ENCODE measurements around the gene STK24. TPM values are rescaled to one million over a fixed set of nuclear protein-coding genes. Genes with fewer than 3 reads are reported as not detected.

Gene STK24
- total RNA-seq, 5 donors from 2014 or later (not counting 1 experiment from before 2014, with no cell fraction given) = 92.1 to 143 (median 113) TPM

DNA sequence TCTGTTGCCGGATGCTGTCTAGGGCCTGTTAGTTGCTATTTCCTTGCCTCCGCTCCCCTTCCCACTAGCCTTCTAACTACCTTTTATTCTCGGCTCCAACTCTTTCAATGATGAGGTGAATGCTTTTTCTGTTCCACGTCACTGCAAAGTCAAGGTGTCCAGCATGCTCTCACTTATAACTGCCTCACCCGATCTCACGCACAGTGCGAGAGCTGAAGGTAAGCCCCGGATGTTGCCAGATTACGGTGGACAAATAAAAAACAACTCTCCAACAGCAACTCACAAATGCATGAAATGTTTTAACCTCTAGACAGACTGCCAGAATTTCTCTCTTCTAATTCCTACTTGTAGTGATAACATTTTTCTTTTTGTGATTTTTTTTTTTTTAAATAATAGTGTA is 169.9 kb downstream of the STK24 start:
- H3K27me3 Mint-ChIP-seq = peaks cover 0 to 11% of the 10 kb centered on the region in 2 donors
- Histone ChIP-seq H3K27ac (ENCODE audit: low read length) (no peak overlapping the region), H3K36me3 (ENCODE audit: control insufficient read depth in 2 of 2, extremely low read depth in 1 of 2, insufficient read depth in 1 of 2, low read length in 1 of 2) (no peaks in the 10 kb centered on the region), H3K4me3 (ENCODE audit: control insufficient read depth in 1 of 2, extremely low read depth in 1 of 2, low read length in 1 of 2) (no peak overlapping the region), H3K27me3 (replicated peaks in 1 of 2; ENCODE audit: control insufficient read depth in 2 of 2, extremely low read depth in 1 of 2, insufficient read depth in 2 of 2, low read length in 1 of 2) (peaks cover 0 to 22% of the 10 kb centered on the region in 2 experiments), H3K4me1 (ENCODE audit: control insufficient read depth in 1 of 2, extremely low read depth in 1 of 2, insufficient read depth in 2 of 2, low read length in 2 of 2) (peaks cover 3 to 7% of the 10 kb centered on the region in 2 experiments), H3K9me3 (no peaks in the 10 kb centered on the region)
- no peaks in the 10 kb centered on the region for H3K9me3 Mint-ChIP-seq
- POLR2A ChIA-PET = interaction anchor here in 1 of 2 donors (0.6 kb wide), 1 partner anchor 264 kb away, joined by 3 read pairs; no protein-coding TSS in a partner anchor
- WGBS (ENCODE audit: insufficient coverage) = 83% methylated on average over 1 of the region's 9 CpGs
- DNase-seq = no peak
- no peak for ATAC-seq (replicated peaks in 1 of 4)
- H3K27ac Mint-ChIP-seq = no peak overlapping the region
- CTCF ChIA-PET = no interaction called here
- H3K36me3 Mint-ChIP-seq = no peaks in the 10 kb centered on the region
- peaks cover 3 to 15% (median 7%) of the 10 kb centered on the region in 3 donors for H3K4me1 Mint-ChIP-seq
- H3K4me3 Mint-ChIP-seq = no peak overlapping the region

GRCh38 chr13:98406427-98406826 is 170.5 kb downstream of the STK24 start:
- Mint-ChIP-seq H3K4me3 (no peak overlapping the region), H3K4me1 (peaks cover 0 to 10% (median 2%) of the 10 kb centered on the region in 3 donors), H3K27ac (no peak overlapping the region), H3K9me3 (no peaks in the 10 kb centered on the region), H3K36me3 (no peaks in the 10 kb centered on the region), H3K27me3 (peaks cover under 1 to 11% of the 10 kb centered on the region in 2 donors)
- no peaks in the 10 kb centered on the region for H3K36me3 ChIP-seq (ENCODE audit: control insufficient read depth in 2 of 2, extremely low read depth in 1 of 2, insufficient read depth in 1 of 2, low read length in 1 of 2)
- POLR2A ChIA-PET = interaction anchor here in 1 of 2 donors (0.6 kb wide), 1 partner anchor 265 kb away, joined by 3 read pairs; no protein-coding TSS in a partner anchor
- peaks cover 0 to 2% of the 10 kb centered on the region in 2 experiments for H3K4me1 ChIP-seq (ENCODE audit: control insufficient read depth in 1 of 2, extremely low read depth in 1 of 2, insufficient read depth in 2 of 2, low read length in 2 of 2)
- 85% methylated on average over 5 of the region's 9 CpGs for WGBS (ENCODE audit: insufficient coverage)
- DNase-seq (no peak), ATAC-seq (replicated peaks in 1 of 4) (no peak)
- no peak overlapping the region for H3K27ac ChIP-seq (ENCODE audit: low read length)
- no peak overlapping the region for H3K4me3 ChIP-seq (ENCODE audit: control insufficient read depth in 1 of 2, extremely low read depth in 1 of 2, low read length in 1 of 2)
- CTCF ChIA-PET = no interaction called here
- peaks cover 0 to 18% of the 10 kb centered on the region in 2 experiments for H3K27me3 ChIP-seq (replicated peaks in 1 of 2; ENCODE audit: control insufficient read depth in 2 of 2, extremely low read depth in 1 of 2, insufficient read depth in 2 of 2, low read length in 1 of 2)
- no peaks in the 10 kb centered on the region for H3K9me3 ChIP-seq

GRCh38 chr13:98405690-98406344 is 171.1 kb downstream of the STK24 start:
- H3K9me3 ChIP-seq = no peaks in the 10 kb centered on the region
- no peak for DNase-seq
- Mint-ChIP-seq H3K36me3 (no peaks in the 10 kb centered on the region), H3K27me3 (peaks cover 3 to 9% of the 10 kb centered on the region in 2 donors), H3K4me3 (no peak overlapping the region), H3K27ac (no peak overlapping the region), H3K9me3 (no peaks in the 10 kb centered on the region), H3K4me1 (peaks cover 0 to 3% (median 0%) of the 10 kb centered on the region in 3 donors)
- no peaks in the 10 kb centered on the region for H3K36me3 ChIP-seq (ENCODE audit: control insufficient read depth in 2 of 2, extremely low read depth in 1 of 2, insufficient read depth in 1 of 2, low read length in 1 of 2)
- POLR2A ChIA-PET = no interaction called here
- H3K27ac ChIP-seq (ENCODE audit: low read length) = no peak overlapping the region
- ATAC-seq (replicated peaks in 1 of 4) = no peak
- H3K4me3 ChIP-seq (ENCODE audit: control insufficient read depth in 1 of 2, extremely low read depth in 1 of 2, low read length in 1 of 2) = no peak overlapping the region
- WGBS (ENCODE audit: insufficient coverage) = 100% methylated on average over 1 of the region's 8 CpGs
- H3K27me3 ChIP-seq (replicated peaks in 1 of 2; ENCODE audit: control insufficient read depth in 2 of 2, extremely low read depth in 1 of 2, insufficient read depth in 2 of 2, low read length in 1 of 2) = peaks cover 0 to 15% of the 10 kb centered on the region in 2 experiments
- CTCF ChIA-PET = no interaction called here
- H3K4me1 ChIP-seq (ENCODE audit: control insufficient read depth in 1 of 2, extremely low read depth in 1 of 2, insufficient read depth in 2 of 2, low read length in 2 of 2) = no peaks in the 10 kb centered on the region

- Histone ChIP-seq H3K27ac (ENCODE audit: low read length) (no peak overlapping the region), H3K27me3 (replicated peaks in 1 of 2; ENCODE audit: control insufficient read depth in 2 of 2, extremely low read depth in 1 of 2, insufficient read depth in 2 of 2, low read length in 1 of 2) (peaks cover 0 to 15% of the 10 kb centered on the region in 2 experiments), H3K4me3 (ENCODE audit: control insufficient read depth in 1 of 2, extremely low read depth in 1 of 2, low read length in 1 of 2) (no peak overlapping the region), H3K9me3 (no peaks in the 10 kb centered on the region), H3K36me3 (ENCODE audit: control insufficient read depth in 2 of 2, extremely low read depth in 1 of 2, insufficient read depth in 1 of 2, low read length in 1 of 2) (no peaks in the 10 kb centered on the region), H3K4me1 (ENCODE audit: control insufficient read depth in 1 of 2, extremely low read depth in 1 of 2, insufficient read depth in 2 of 2, low read length in 2 of 2) (no peaks in the 10 kb centered on the region)
- no peak overlapping the region for H3K4me3 Mint-ChIP-seq
- no peaks in the 10 kb centered on the region for H3K36me3 Mint-ChIP-seq
- POLR2A ChIA-PET = no interaction called here
- ATAC-seq (replicated peaks in 1 of 4) = no peak
- H3K9me3 Mint-ChIP-seq = no peaks in the 10 kb centered on the region
- H3K27me3 Mint-ChIP-seq = peaks cover 3 to 9% of the 10 kb centered on the region in 2 donors
- H3K27ac Mint-ChIP-seq = no peak overlapping the region
- WGBS (ENCODE audit: insufficient coverage) = 81% methylated on average over 3 of the region's 7 CpGs
- no peak for DNase-seq
- CTCF ChIA-PET = interaction anchor here in 1 of 2 donors (0.7 kb wide), 1 partner anchor 12 kb away, joined by 3 read pairs; no protein-coding TSS in a partner anchor
- no peaks in the 10 kb centered on the region for H3K4me1 Mint-ChIP-seq
Measured at GRCh38 chr13:98405107-98405571, 171.8 kb downstream of the STK24 start.

DNA sequence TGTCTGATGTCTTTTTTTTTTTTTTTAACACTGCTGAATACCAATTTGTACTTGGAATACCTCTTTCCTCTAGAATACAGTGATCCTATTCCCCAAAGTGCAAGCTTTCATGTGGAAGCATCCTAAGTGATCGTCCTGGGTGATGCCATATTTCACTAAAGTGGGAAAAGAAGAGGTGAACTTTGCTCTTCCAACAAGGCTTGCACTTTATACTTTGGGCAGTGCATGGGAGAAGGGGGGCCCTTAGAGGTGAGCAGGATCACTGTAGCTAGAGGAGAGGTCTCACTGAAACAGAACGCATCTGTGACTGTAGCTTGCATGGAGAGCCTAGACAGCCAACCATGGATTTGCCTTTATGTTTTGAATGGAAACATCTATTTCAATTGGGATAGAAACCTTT is 173.8 kb downstream of the STK24 start:
- Histone ChIP-seq H3K4me3 (ENCODE audit: control insufficient read depth in 1 of 2, extremely low read depth in 1 of 2, low read length in 1 of 2) (no peak overlapping the region), H3K36me3 (ENCODE audit: control insufficient read depth in 2 of 2, extremely low read depth in 1 of 2, insufficient read depth in 1 of 2, low read length in 1 of 2) (no peaks in the 10 kb centered on the region), H3K27me3 (replicated peaks in 1 of 2; ENCODE audit: control insufficient read depth in 2 of 2, extremely low read depth in 1 of 2, insufficient read depth in 2 of 2, low read length in 1 of 2) (peaks cover 0 to 9% of the 10 kb centered on the region in 2 experiments), H3K27ac (ENCODE audit: low read length) (no peak overlapping the region), H3K4me1 (ENCODE audit: control insufficient read depth in 1 of 2, extremely low read depth in 1 of 2, insufficient read depth in 2 of 2, low read length in 2 of 2) (no peaks in the 10 kb centered on the region), H3K9me3 (no peaks in the 10 kb centered on the region)
- no peaks in the 10 kb centered on the region for H3K4me1 Mint-ChIP-seq
- CTCF ChIA-PET = interaction anchor here in 1 of 2 donors (0.6 kb wide), 1 partner anchor 263 kb away, joined by 3 read pairs; no protein-coding TSS in a partner anchor
- DNase-seq = no peak
- POLR2A ChIA-PET = no interaction called here
- H3K36me3 Mint-ChIP-seq = no peaks in the 10 kb centered on the region
- ATAC-seq (replicated peaks in 1 of 4) = no peak
- WGBS (ENCODE audit: insufficient coverage) = 100% methylated on average over 1 of the region's 2 CpGs
- no peak overlapping the region for H3K27ac Mint-ChIP-seq
- H3K4me3 Mint-ChIP-seq = no peak overlapping the region
- H3K27me3 Mint-ChIP-seq = peaks cover 3% of the 10 kb centered on the region in 2 donors
- H3K9me3 Mint-ChIP-seq = no peaks in the 10 kb centered on the region

DNA sequence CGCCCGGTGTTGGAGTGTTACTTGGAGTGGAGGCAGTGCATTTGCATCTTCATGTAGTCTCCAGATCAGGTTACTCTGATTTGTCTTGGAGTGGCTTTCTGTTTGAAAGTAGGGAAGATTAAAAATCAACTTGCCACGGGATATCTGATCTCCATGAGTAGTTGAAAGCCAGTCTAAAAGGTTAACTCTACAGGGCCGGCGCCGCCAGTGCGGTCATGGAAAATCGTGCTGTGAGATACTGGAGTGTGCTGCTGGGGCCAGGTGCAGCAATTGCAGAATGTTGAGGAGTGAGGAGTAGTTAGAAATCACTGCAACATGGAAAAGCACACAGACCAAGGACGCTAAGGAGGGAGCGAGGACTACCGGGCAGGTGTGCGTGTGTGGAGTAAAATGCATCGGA is 175.0 kb downstream of the STK24 start:
- no peaks in the 10 kb centered on the region for H3K9me3 ChIP-seq
- H3K4me1 ChIP-seq (ENCODE audit: control insufficient read depth in 1 of 2, extremely low read depth in 1 of 2, insufficient read depth in 2 of 2, low read length in 2 of 2) = no peaks in the 10 kb centered on the region
- no peak overlapping the region for H3K27ac ChIP-seq (ENCODE audit: low read length)
- Mint-ChIP-seq H3K4me3 (no peak overlapping the region), H3K4me1 (no peaks in the 10 kb centered on the region), H3K9me3 (no peaks in the 10 kb centered on the region), H3K27ac (no peak overlapping the region), H3K36me3 (no peaks in the 10 kb centered on the region), H3K27me3 (peaks cover 6 to 8% of the 10 kb centered on the region in 2 donors)
- 93% methylated on average over 12 of the region's 13 CpGs for WGBS (ENCODE audit: insufficient coverage)
- no peaks in the 10 kb centered on the region for H3K36me3 ChIP-seq (ENCODE audit: control insufficient read depth in 2 of 2, extremely low read depth in 1 of 2, insufficient read depth in 1 of 2, low read length in 1 of 2)
- POLR2A ChIA-PET = no interaction called here
- CTCF ChIA-PET = no interaction called here
- H3K27me3 ChIP-seq (replicated peaks in 1 of 2; ENCODE audit: control insufficient read depth in 2 of 2, extremely low read depth in 1 of 2, insufficient read depth in 2 of 2, low read length in 1 of 2) = peaks cover 0 to 8% of the 10 kb centered on the region in 2 experiments
- ATAC-seq (replicated peaks in 1 of 4) (no peak), DNase-seq (no peak)
- no peak overlapping the region for H3K4me3 ChIP-seq (ENCODE audit: control insufficient read depth in 1 of 2, extremely low read depth in 1 of 2, low read length in 1 of 2)
